Measurements from ENCODE around the gene ARMC5.

- TF ChIP-seq MAZ (CRISPR knock-in tag; conservative IDR thresholded peaks at IDR 0.05 in 1 of 2, IDR thresholded peaks at IDR 0.05 in 1 of 2) (no peak), GTF2A2 (tag; IDR thresholded peaks at IDR 0.05) (no peak), TAF1 (IDR thresholded peaks at IDR 0.05; ENCODE audit: control insufficient read depth, extremely low read depth, insufficient read depth, low read length, severe bottlenecking) (no peak), STAT5B (CRISPR knock-in tag; IDR thresholded peaks at IDR 0.05) (no peak)
- TF ChIP-seq, protein P1, sequence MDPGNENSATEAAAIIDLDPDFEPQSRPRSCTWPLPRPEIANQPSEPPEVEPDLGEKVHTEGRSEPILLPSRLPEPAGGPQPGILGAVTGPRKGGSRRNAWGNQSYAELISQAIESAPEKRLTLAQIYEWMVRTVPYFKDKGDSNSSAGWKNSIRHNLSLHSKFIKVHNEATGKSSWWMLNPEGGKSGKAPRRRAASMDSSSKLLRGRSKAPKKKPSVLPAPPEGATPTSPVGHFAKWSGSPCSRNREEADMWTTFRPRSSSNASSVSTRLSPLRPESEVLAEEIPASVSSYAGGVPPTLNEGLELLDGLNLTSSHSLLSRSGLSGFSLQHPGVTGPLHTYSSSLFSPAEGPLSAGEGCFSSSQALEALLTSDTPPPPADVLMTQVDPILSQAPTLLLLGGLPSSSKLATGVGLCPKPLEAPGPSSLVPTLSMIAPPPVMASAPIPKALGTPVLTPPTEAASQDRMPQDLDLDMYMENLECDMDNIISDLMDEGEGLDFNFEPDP (CRISPR knock-in tag; IDR thresholded peaks at IDR 0.05) = no peak
Observed at GRCh38 chr16:31411024-31411844, 48.1 kb upstream of the ARMC5 start.
